HL-60 (cell line): Measurements from ENCODE around the gene NFIA.

Experiments
- DNase-seq, 2 experiments: peaks; one replicate each; pipeline ENCODE4 v3.0.0-alpha.2; 2010 to 2020; ENCODE audit warnings: low read depth in 1 of 2, low spot score in 1 of 2
- H3K27ac ChIP-seq: fragments of 250-450 bp; sonication (Bioruptor Pico); replicated peaks from 2 replicates; pipeline ENCODE4 v1.5.1; 2020; ENCODE audit warnings: mild to moderate bottlenecking, moderate library complexity
- H3K27me3 ChIP-seq: fragments of 250-450 bp; sonication (Bioruptor Pico); 2 replicates; pipeline ENCODE4 v1.5.1; 2021; ENCODE audit warnings: mild to moderate bottlenecking, moderate library complexity; ENCODE audit not compliant: insufficient read depth, poor library complexity, severe bottlenecking
- H3K4me3 ChIP-seq: replicated peaks from 2 replicates; pipeline ENCODE4 v1.5.1; 2011; ENCODE audit warnings: mild to moderate bottlenecking, control low read depth, low read length; ENCODE audit not compliant: insufficient read depth
- GABPA ChIP-seq: IDR thresholded peaks from 2 replicates; pipeline ENCODE4 v1.6.1; 2012; ENCODE audit warnings: low read depth
- POLR2AphosphoS5 ChIP-seq: IDR thresholded peaks from 2 replicates; pipeline ENCODE4 v1.6.1; 2012; ENCODE audit warnings: low read depth
- REST ChIP-seq: IDR thresholded peaks from 2 replicates; pipeline ENCODE4 v1.6.1; 2012; ENCODE audit warnings: low read depth; ENCODE audit not compliant: insufficient replicate concordance
- SPI1 ChIP-seq: IDR thresholded peaks from 2 replicates; pipeline ENCODE4 v1.6.1; 2012; ENCODE audit warnings: low read depth, mild to moderate bottlenecking, borderline replicate concordance
- TF ChIP-seq, protein P1 (sequence below): IDR thresholded peaks from one replicate; pipeline ENCODE4 v1.5.1; 2011; ENCODE audit warnings: low read length, control low read depth, inconsistent platforms; ENCODE audit not compliant: insufficient read depth

NFIA gene

GRCh38 chr1:61370913-61371279 is 288.5 kb downstream of the NFIA start:
- no peak overlapping the region for H3K27ac ChIP-seq
- H3K4me3 ChIP-seq: no peak overlapping the region
- TF ChIP-seq POLR2AphosphoS5 (no peak), REST (no peak), GABPA (no peak), SPI1 (no peak)
- TF ChIP-seq, protein P1, sequence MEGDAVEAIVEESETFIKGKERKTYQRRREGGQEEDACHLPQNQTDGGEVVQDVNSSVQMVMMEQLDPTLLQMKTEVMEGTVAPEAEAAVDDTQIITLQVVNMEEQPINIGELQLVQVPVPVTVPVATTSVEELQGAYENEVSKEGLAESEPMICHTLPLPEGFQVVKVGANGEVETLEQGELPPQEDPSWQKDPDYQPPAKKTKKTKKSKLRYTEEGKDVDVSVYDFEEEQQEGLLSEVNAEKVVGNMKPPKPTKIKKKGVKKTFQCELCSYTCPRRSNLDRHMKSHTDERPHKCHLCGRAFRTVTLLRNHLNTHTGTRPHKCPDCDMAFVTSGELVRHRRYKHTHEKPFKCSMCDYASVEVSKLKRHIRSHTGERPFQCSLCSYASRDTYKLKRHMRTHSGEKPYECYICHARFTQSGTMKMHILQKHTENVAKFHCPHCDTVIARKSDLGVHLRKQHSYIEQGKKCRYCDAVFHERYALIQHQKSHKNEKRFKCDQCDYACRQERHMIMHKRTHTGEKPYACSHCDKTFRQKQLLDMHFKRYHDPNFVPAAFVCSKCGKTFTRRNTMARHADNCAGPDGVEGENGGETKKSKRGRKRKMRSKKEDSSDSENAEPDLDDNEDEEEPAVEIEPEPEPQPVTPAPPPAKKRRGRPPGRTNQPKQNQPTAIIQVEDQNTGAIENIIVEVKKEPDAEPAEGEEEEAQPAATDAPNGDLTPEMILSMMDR: no peak
- peaks cover 2% of the 10 kb centered on the region for H3K27me3 ChIP-seq
- DNase-seq: no peak

DNA sequence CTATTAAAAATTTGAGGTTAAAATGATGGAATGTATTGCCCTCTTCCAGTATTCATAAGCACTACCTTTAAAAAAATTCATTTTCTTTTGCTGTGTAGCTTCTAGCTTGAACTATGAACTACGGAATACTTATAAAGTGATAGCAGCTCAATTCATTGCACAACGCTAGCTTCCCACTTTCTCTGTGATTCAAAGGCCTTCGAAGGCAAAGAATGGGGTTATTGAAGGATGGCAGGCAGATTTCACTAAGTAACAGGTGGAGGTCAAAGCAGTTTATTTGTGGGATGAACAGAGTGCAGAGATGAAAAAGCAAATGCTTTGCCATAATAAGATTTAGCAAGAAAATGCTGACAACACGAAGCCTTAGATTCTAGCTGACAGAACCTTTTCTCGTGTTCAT is 290.6 kb downstream of the NFIA start:
- no peak overlapping the region for H3K4me3 ChIP-seq
- peaks cover 2% of the 10 kb centered on the region for H3K27me3 ChIP-seq
- H3K27ac ChIP-seq: no peak overlapping the region
- DNase-seq: no peak
- TF ChIP-seq GABPA: no peak
- TF ChIP-seq, protein P1: no peak
- no peak for TF ChIP-seq REST
- no peak for TF ChIP-seq SPI1
- no peak for TF ChIP-seq POLR2AphosphoS5

DNA sequence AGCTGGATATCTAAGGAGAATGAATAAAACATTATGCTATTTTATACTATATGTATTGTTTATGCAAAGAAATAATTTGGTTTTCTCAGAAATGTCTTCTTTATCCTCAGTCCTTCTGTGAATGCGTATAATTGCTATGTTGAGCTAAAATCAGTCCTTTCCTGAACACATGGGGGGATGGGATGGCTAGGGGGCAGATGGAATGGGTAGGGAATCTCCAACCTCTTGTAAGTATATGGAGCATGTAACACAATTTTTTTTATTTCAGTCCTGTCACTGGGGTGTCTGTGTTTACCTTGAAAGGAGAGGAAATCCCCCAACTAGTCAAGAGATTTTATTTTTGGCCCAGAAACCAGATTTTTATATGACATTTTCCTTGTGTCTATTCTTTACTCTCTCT is 291.8 kb downstream of the NFIA start:
- no peak for DNase-seq
- TF ChIP-seq, protein P1: no peak
- TF ChIP-seq REST: no peak
- no peak for TF ChIP-seq GABPA
- TF ChIP-seq SPI1: no peak
- no peak for TF ChIP-seq POLR2AphosphoS5
- Histone ChIP-seq H3K27ac (no peak overlapping the region), H3K4me3 (no peak overlapping the region), H3K27me3 (no peaks in the 10 kb centered on the region)
